Measurements from ENCODE around the gene SLC7A10. TPM values are rescaled to one million over a fixed set of nuclear protein-coding genes. Genes with fewer than 3 reads are reported as not detected.
A peak's percentile ranks its signal among the peaks of the same experiment; 100 is the strongest.

SLC7A10 gene
- total RNA-seq, 1 donor from 2014 or later, result not detected

- peaks cover 5% of the 10 kb centered on the region for H3K9me3 Mint-ChIP-seq (ENCODE audit: unreplicated experiment)
Observed at GRCh38 chr19:33189453-33189852, 36.2 kb downstream of the SLC7A10 start.

DNA sequence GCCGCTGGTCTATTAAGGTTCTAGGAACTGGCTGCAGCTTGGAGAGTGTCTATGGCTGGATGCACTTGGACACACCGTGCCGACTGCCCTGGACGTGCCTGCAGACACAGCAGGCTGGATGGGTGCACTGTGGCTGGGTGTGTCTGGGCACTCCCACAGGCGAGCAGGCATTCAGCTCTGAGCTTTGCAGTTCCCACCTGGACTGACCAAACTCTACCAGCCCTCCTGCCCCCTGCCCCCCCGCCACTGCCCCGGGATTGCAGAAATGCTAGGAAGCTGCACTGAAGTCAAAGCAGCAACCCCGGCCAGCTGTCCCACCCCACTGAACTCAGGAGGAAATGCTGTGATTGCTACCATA is 38.5 kb downstream of the SLC7A10 start:
- no peak for DNase-seq
- Mint-ChIP-seq H3K27me3 (ENCODE audit: unreplicated experiment) (no peaks in the 10 kb centered on the region), H3K36me3 (ENCODE audit: unreplicated experiment) (no peaks in the 10 kb centered on the region), H3K9me3 (ENCODE audit: unreplicated experiment) (peaks cover 1% of the 10 kb centered on the region), H3K4me1 (ENCODE audit: low read depth, unreplicated experiment) (no peaks in the 10 kb centered on the region), H3K4me3 (ENCODE audit: unreplicated experiment) (no peak overlapping the region), H3K27ac (ENCODE audit: unreplicated experiment) (no peak overlapping the region)
- no peak for TF ChIP-seq CTCF (IDR thresholded peaks at IDR 0.05; ENCODE audit: partially characterized antibody, unreplicated experiment)

More at GRCh38 chr19:33189453-33189852, 36.2 kb downstream of the SLC7A10 start:
- Mint-ChIP-seq H3K4me3 (ENCODE audit: unreplicated experiment) (no peak overlapping the region), H3K36me3 (ENCODE audit: unreplicated experiment) (no peaks in the 10 kb centered on the region), H3K4me1 (ENCODE audit: low read depth, unreplicated experiment) (no peaks in the 10 kb centered on the region), H3K27ac (ENCODE audit: unreplicated experiment) (no peak overlapping the region), H3K27me3 (ENCODE audit: unreplicated experiment) (peaks cover 4% of the 10 kb centered on the region)
- no peak for DNase-seq
- TF ChIP-seq CTCF (IDR thresholded peaks at IDR 0.05; ENCODE audit: partially characterized antibody, unreplicated experiment), result no peak

DNA sequence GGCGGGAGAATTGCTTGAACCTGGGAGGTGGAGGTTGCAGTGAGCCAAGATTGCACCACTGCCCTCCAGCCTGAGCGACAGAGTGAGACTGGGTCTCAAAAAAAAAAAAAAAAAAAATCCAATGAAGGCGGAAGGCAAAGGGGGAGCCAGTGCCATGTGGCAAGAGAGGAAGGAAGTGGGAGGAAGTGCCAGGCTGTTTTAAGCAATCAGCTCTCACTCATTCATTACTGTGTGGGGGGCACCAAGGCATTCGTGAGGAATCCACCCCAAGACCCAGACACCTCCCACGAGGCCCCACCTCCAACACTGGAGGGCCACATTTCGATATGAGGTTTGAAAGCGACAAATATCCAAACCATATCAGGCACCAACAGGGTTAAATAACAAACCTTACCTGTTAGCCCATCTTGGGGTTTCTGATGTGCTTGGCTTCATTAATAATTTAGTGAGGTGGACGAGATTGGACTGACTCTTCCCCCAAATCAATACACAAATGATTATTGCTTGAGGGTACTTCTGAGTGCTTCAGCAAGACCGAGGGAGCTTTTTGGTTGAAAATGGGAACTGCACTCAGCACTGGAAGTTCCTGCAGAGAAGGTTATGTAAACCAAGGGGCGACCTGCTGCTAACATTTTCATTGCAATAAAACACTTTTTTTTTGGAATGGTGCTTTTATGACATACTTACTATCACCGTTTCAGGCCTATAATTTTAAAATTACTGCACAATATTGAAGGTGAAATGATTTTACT is 39.0 kb downstream of the SLC7A10 start:
- Mint-ChIP-seq H3K9me3 (ENCODE audit: unreplicated experiment) (no peaks in the 10 kb centered on the region), H3K27ac (ENCODE audit: unreplicated experiment) (no peak overlapping the region), H3K4me1 (ENCODE audit: low read depth, unreplicated experiment) (no peaks in the 10 kb centered on the region), H3K4me3 (ENCODE audit: unreplicated experiment) (no peak overlapping the region), H3K36me3 (ENCODE audit: unreplicated experiment) (no peaks in the 10 kb centered on the region), H3K27me3 (ENCODE audit: unreplicated experiment) (no peaks in the 10 kb centered on the region)
- no peak for TF ChIP-seq CTCF (IDR thresholded peaks at IDR 0.05; ENCODE audit: partially characterized antibody, unreplicated experiment)
- DNase-seq, result no peak

- H3K4me1 Mint-ChIP-seq (ENCODE audit: low read depth, unreplicated experiment), result peaks cover 11% of the 10 kb centered on the region
- H3K9me3 Mint-ChIP-seq (ENCODE audit: unreplicated experiment), result peaks cover 27% of the 10 kb centered on the region
- peak overlapping the region; percentile 83 for H3K4me3 Mint-ChIP-seq (ENCODE audit: unreplicated experiment)
- DNase-seq, result peak; percentile 83
- peak overlapping the region; percentile 78 for H3K27ac Mint-ChIP-seq (ENCODE audit: unreplicated experiment)
- TF ChIP-seq CTCF (IDR thresholded peaks at IDR 0.05; ENCODE audit: partially characterized antibody, unreplicated experiment), result peak; percentile 62
- H3K36me3 Mint-ChIP-seq (ENCODE audit: unreplicated experiment), result no peaks in the 10 kb centered on the region
- peaks cover 13% of the 10 kb centered on the region for H3K27me3 Mint-ChIP-seq (ENCODE audit: unreplicated experiment)
Observed at GRCh38 chr19:33177417-33177979, 48.2 kb downstream of the SLC7A10 start.
